ENCODE measurements around the gene RBM19. TPM values are rescaled to one million over a fixed set of nuclear protein-coding genes. Genes with fewer than 3 reads are reported as not detected.

The RBM19 gene
- total RNA-seq, 4 donors from 2014 or later: 19.3 to 45.5 (median 31.5) TPM

DNA sequence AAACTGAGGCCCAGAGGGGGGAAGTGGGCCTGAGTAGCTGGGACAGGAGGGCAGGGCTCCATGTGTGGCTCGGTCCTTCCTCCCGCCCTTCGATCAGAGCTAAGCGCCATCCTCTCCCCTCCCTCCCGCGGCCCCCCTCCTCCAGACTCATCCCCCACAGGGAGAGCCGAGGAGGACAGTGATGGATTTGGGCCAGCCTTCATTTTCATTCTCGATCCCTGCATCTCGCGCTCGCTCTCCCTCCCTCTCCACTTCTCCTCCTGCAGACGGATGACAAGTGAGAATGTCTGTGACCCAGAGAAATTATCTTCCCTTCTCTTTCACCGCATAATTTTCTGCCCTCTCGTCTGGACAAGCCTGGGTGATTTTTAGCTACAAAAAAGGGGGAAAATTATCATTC lies 183.3 kb downstream of the RBM19 start:
- Histone ChIP-seq H3K4me3 (no peak overlapping the region), H3K27me3 (no peaks in the 10 kb centered on the region), H3K4me1 (no peaks in the 10 kb centered on the region), H3K9me3 (no peaks in the 10 kb centered on the region), H3K36me3 (no peaks in the 10 kb centered on the region), H3K27ac (no peak overlapping the region)
- no peak for TF ChIP-seq POLR2A (IDR thresholded peaks at IDR 0.05)
- TF ChIP-seq, protein P1, sequence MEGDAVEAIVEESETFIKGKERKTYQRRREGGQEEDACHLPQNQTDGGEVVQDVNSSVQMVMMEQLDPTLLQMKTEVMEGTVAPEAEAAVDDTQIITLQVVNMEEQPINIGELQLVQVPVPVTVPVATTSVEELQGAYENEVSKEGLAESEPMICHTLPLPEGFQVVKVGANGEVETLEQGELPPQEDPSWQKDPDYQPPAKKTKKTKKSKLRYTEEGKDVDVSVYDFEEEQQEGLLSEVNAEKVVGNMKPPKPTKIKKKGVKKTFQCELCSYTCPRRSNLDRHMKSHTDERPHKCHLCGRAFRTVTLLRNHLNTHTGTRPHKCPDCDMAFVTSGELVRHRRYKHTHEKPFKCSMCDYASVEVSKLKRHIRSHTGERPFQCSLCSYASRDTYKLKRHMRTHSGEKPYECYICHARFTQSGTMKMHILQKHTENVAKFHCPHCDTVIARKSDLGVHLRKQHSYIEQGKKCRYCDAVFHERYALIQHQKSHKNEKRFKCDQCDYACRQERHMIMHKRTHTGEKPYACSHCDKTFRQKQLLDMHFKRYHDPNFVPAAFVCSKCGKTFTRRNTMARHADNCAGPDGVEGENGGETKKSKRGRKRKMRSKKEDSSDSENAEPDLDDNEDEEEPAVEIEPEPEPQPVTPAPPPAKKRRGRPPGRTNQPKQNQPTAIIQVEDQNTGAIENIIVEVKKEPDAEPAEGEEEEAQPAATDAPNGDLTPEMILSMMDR (IDR thresholded peaks at IDR 0.05): no peak
- intact Hi-C loops (cut with DNase I; ENCODE audit: low total_unique reads): no loop called here
- no peak for DNase-seq

GRCh38 chr12:113781415-113782198 lies 184.5 kb downstream of the RBM19 start:
- intact Hi-C loops (cut with DNase I; ENCODE audit: low total_unique reads): no loop called here
- H3K27ac ChIP-seq: no peak overlapping the region

GRCh38 chr12:113779774-113780173 lies 186.4 kb downstream of the RBM19 start:
- intact Hi-C loops (cut with DNase I; ENCODE audit: low total_unique reads): no loop called here
- H3K9me3 ChIP-seq: no peaks in the 10 kb centered on the region
- no peaks in the 10 kb centered on the region for H3K4me1 ChIP-seq
- no peaks in the 10 kb centered on the region for H3K27me3 ChIP-seq
- no peak for TF ChIP-seq POLR2A (IDR thresholded peaks at IDR 0.05)
- TF ChIP-seq, protein P1 (IDR thresholded peaks at IDR 0.05): no peak
- H3K27ac ChIP-seq: no peak overlapping the region
- H3K4me3 ChIP-seq: no peak overlapping the region
- DNase-seq: no peak
- H3K36me3 ChIP-seq: no peaks in the 10 kb centered on the region

More at GRCh38 chr12:113781415-113782198, 184.5 kb downstream of the RBM19 start:
- H3K4me1 ChIP-seq: no peaks in the 10 kb centered on the region
- H3K36me3 ChIP-seq: no peaks in the 10 kb centered on the region
- H3K27me3 ChIP-seq: no peaks in the 10 kb centered on the region
- TF ChIP-seq, protein P1 (IDR thresholded peaks at IDR 0.05): no peak
- TF ChIP-seq POLR2A (IDR thresholded peaks at IDR 0.05): no peak
- DNase-seq: no peak
- H3K9me3 ChIP-seq: no peaks in the 10 kb centered on the region
- H3K4me3 ChIP-seq: no peak overlapping the region

DNA sequence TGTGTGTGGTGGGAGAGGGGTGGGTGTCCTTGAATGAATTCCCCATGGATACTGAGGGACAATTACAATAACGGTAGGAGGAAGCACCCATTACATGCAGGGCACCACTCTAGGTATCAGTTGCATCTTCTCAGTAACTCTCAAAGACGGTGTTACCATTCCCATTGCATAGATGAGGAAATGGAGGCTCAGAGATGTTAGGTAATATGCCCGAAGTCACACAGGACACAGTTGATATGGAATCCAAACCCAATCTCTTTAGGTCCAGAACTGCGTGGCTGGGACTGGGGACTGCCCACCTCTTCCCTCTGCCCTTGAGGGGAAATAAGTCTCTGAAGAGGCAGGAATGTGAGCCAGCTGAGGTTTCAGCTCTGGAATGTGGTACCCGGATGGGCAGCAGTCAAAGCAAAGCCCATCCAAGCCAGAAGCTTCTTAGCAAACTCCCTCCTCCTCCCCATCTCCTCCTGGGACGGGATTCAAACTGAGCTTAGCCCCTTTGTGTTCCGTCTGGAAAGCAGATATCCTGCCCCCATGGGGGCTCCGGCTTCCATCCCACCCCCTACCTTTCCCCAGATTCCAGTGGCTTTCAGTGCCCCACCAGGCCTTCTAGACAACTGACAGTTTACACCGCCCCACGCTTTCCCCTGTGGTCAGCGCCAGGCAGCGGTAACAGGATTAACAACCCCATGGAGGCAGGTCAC lies 187.5 kb downstream of the RBM19 start:
- TF ChIP-seq POLR2A (IDR thresholded peaks at IDR 0.05): no peak
- TF ChIP-seq, protein P1 (IDR thresholded peaks at IDR 0.05): no peak
- DNase-seq: no peak
- Histone ChIP-seq H3K4me3 (no peak overlapping the region), H3K4me1 (no peaks in the 10 kb centered on the region), H3K9me3 (no peaks in the 10 kb centered on the region), H3K27ac (no peak overlapping the region), H3K36me3 (no peaks in the 10 kb centered on the region), H3K27me3 (no peaks in the 10 kb centered on the region)
- intact Hi-C loops (cut with DNase I; ENCODE audit: low total_unique reads): no loop called here

DNA sequence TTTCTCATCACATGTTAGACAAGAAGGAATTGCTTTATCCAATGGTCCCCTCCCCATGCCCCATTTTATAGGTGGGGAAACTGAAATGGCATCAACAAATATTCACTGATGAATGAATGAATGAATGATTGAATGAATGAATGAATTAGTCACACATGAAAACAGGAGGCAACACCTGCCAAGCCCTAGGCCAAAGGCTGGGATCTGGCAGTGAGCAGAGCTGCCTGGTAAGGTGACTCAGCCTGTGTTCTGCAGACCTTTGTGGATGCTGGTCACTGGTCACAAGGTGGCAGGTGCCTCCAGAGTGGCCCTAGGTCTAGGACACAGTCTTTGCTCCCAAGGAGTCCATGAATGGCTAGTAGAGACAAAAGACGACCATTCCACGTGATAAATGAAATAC lies 188.4 kb downstream of the RBM19 start:
- no peak for TF ChIP-seq POLR2A (IDR thresholded peaks at IDR 0.05)
- TF ChIP-seq, protein P1 (IDR thresholded peaks at IDR 0.05): no peak
- Histone ChIP-seq H3K27ac (no peak overlapping the region), H3K9me3 (no peaks in the 10 kb centered on the region), H3K4me3 (no peak overlapping the region), H3K27me3 (no peaks in the 10 kb centered on the region), H3K4me1 (no peaks in the 10 kb centered on the region), H3K36me3 (no peaks in the 10 kb centered on the region)
- intact Hi-C loops (cut with DNase I; ENCODE audit: low total_unique reads): no loop called here
- DNase-seq: no peak

All from uterus (tissue), 4 donors.